KOPT-K1 (cell line): ENCODE data around the gene BAD.

Experiments used
- H3K27ac ChIP-seq: fragments of 200-600 bp; sonication (generic); 2 replicates; pipeline ENCODE4 v1.5.1; 2016; ENCODE audit warnings: antibody characterized with exemption, mild to moderate bottlenecking, low read depth, low read length; ENCODE audit not compliant: poor library complexity, severe bottlenecking
- H3K36me3 ChIP-seq: fragments of 200-600 bp; sonication (generic); 2 replicates; pipeline ENCODE4 v1.5.1; 2017; ENCODE audit warnings: antibody characterized with exemption, mild to moderate bottlenecking, low read length, moderate library complexity; ENCODE audit not compliant: insufficient read depth
- H3K9me3 ChIP-seq: fragments of 200-600 bp; sonication (generic); 2 replicates; pipeline ENCODE4 v1.5.1; 2017; ENCODE audit warnings: antibody characterized with exemption, low read length, mild to moderate bottlenecking; ENCODE audit not compliant: insufficient read depth, poor library complexity, severe bottlenecking

BAD gene

DNA sequence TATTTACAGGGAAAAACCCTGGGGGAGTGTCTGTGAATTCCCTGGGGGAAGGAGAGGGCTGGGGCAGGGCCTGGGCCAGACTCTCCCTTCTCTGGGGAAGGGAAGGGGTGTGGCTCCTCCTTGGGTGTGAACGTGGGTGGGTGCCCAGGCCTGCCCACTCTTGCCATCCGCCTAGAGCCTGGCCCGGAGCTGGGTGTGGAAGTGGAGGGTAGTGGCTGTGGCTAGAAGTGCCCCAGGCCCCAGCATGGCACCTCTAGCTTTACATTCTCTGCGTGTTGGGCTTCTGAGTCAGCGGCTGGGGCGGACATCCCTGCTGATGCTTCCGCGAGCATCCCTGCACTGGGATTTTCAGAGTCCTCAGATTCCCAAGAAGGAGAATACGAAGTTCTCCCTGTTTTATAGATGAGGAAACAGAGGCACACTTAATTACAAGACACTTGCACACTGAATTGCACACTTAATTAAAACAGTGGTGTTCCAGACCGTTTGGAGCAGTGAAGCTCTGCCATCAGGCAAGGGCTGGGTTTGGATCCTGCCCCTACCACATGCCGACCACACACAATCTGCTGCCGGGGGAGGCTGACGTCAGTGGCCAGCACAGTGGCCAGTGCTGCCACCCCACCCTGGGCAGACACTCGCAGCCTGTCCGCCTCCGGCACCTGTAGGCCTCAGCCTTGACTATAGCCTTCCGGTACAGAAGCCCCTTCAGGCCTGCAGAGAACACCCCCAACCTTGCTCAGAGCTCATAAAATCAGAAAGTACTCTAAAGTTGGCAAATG lies 7.6 kb downstream of the BAD start:
- H3K36me3 ChIP-seq: peaks cover 53% of the 10 kb centered on the region

DNA sequence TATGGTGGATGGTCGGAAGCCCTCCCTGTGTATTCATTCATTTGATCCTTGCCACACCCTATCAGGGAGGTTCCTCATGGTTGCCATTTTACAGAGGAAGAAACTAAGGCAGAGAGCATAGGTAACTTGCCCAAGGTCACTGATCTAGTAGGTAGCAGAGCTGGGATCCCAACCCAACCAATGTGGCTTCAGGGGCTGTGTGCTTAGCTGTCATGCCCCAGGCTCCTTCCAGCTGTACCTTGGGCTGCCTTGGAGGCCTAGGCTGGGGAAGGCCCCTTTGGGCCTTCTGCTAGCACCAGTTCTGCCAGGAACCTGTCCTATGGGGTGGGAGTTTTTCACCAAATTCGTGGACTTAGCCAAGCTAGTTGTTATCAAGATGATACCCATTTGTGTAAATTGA lies 8.6 kb downstream of the BAD start:
- Histone ChIP-seq H3K9me3 (no peaks in the 10 kb centered on the region), H3K36me3 (peaks cover 45% of the 10 kb centered on the region), H3K27ac (no peak overlapping the region)

More for the DNA sequence above, 7.6 kb downstream of the BAD start:
- H3K27ac ChIP-seq: no peak overlapping the region
- no peaks in the 10 kb centered on the region for H3K9me3 ChIP-seq

DNA sequence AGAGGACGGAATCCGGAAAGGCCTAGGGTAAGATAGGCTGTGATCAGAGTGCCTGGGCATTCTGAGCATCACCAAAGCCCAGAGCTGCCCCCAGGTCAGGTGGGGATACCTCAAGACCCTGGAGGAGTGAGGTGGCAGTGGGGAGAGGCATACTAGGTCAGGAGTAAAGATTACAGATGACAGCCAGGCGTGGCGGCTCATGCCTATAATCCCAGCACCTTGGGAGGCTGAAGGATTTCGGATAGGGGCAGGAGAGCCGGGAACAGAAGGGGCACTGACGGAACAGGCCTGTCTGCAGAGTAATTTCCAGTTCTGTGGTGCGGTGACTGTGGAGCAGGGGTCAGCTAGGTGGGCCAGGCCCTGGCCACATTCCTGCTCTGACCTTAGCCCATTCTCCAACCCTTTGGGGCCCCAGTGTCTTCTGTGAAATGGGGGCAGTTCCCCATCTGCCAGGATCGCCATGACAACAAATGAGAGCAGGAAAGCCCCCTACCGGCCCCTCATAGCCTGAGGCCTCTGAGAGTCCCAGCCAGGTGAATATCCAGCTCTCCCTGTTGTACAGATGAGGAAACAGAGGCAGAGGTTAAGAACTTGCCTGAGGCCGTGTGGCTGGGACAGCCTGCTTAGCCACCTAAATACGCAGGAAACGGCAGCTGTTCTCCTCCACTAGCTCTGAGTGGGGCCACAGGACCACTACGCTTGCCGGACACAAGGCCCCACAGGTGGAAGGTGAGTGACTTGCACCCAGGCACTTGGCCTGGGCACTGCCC lies 9.2 kb downstream of the BAD start:
- Histone ChIP-seq H3K9me3 (no peaks in the 10 kb centered on the region), H3K27ac (no peak overlapping the region), H3K36me3 (peaks cover 45% of the 10 kb centered on the region)

DNA sequence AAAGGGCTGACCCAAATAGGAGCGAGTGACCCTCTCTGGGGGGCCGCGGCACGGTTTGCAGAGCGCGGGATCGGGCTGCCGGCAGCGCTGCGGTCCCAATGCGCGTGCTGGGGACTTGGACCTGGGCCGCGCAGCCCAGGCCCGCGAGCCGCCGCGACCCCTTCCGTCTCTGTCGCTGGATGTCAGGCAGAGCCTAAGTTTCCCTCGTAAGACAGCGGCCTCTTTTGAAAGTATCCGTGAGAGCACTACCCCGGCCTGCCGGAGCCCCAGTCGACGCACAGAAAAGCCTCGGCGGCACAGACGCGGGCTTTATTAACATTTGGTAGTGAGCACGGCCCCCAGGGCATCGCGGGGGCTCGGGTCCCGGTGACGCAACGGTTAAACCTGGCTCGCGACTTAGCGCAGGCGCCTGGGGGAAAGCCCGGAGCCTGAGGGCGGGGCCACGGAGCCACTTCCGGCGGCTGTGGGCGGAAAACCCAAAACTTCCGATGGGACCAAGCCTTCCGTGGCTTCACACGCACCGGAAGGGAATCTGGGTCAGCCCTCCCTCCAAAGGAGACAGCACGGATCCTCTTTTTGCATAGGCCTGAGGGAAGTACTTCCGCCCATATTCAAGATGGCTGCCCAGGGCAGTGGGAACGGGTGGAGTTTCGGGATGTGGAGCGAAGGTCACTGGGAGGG lies 14.8 kb downstream of the BAD start:
- no peaks in the 10 kb centered on the region for H3K9me3 ChIP-seq
- H3K36me3 ChIP-seq: peaks cover 4% of the 10 kb centered on the region; the same call in 1 of the 2 replicates
- H3K27ac ChIP-seq: peak overlapping the region; percentile 88

GRCh38 chr11:64268893-64269539 lies 15.4 kb downstream of the BAD start:
- Histone ChIP-seq H3K9me3 (no peaks in the 10 kb centered on the region), H3K36me3 (peaks cover 4% of the 10 kb centered on the region; the same call in 1 of the 2 replicates), H3K27ac (peak overlapping the region; percentile 88)

- Histone ChIP-seq H3K9me3 (no peaks in the 10 kb centered on the region), H3K27ac (peak overlapping the region; percentile 88), H3K36me3 (peaks cover 4% of the 10 kb centered on the region; the same call in 1 of the 2 replicates)
These were observed 16.2 kb downstream of the BAD start for GRCh38 chr11:64268025-64268892.

GRCh38 chr11:64267207-64267945 lies 17.1 kb downstream of the BAD start:
- Histone ChIP-seq H3K27ac (peak overlapping the region; percentile 88), H3K36me3 (peaks cover 3% of the 10 kb centered on the region; the same call in 1 of the 2 replicates)

DNA sequence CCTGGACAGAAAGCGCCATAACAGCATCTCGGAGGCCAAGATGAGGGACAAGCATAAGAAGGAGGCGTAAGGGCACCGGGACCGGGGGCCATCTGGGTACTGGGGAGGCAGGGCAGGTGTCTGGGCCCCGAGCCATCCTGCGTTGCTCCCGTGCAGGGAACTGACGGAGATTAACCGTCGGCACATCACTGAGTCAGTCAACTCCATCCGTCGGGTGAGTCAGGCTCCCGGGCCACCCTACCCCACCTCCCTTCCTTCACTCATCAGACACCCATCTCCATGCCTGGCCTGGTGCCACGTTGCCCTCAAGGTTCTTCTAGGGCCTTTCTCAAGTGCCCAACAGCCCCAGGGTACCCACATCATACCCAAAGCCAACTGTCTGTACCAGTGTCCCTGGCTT lies 18.1 kb downstream of the BAD start:
- H3K36me3 ChIP-seq: no peaks in the 10 kb centered on the region; the same call in 1 of the 2 replicates
- no peak overlapping the region for H3K27ac ChIP-seq
- H3K9me3 ChIP-seq: no peaks in the 10 kb centered on the region

More at GRCh38 chr11:64267207-64267945, 17.1 kb downstream of the BAD start:
- no peaks in the 10 kb centered on the region for H3K9me3 ChIP-seq

- no peaks in the 10 kb centered on the region; the same call in 1 of the 2 replicates for H3K36me3 ChIP-seq
- no peaks in the 10 kb centered on the region for H3K9me3 ChIP-seq
- H3K27ac ChIP-seq: no peak overlapping the region
These were observed 19.0 kb downstream of the BAD start for GRCh38 chr11:64265176-64266160.

DNA sequence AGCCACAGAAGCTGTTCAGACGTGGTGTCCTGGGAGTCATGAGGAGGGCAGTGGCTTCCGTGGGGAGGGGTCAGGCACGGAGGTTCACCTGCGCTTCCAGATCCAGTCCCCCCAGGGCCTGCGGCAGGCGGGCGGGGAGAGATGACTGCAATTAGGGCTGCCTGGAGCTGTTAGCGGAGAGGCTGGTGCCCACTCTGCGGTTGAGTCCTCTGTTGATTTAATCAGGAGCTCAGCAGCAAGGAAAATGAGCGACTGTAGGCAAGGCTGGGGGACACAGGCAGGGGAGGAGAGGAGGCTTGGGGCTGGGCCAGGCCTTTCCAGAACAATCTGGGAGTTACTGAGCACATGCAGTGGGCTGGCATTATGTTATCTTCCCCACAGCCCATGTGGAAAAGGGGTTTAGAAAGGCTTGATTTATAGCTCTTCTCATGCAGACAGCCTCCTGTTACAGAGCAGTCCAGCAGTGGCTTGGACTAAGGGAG lies 20.1 kb downstream of the BAD start:
- Histone ChIP-seq H3K36me3 (peaks cover 9% of the 10 kb centered on the region; the same call in 1 of the 2 replicates), H3K9me3 (no peaks in the 10 kb centered on the region), H3K27ac (no peak overlapping the region)

DNA sequence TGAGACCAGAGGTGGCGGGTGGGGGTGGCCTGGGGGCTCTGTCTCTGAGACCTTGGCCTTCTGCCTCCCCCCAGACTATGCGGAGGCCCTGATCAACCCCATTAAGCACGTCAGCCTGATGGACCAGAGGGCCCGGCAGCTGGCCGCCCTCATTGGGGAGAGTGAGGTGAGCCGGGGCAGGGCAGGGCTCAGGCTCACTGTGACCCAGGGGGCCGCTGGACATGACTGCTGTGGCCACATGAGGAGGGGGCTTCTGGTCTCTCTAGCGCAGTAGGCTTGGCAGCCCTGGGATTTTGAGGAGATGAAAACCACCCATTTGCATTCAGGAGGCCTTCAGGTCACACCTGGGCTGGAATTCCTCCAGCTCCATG lies 20.5 kb downstream of the BAD start:
- Histone ChIP-seq H3K9me3 (no peaks in the 10 kb centered on the region), H3K36me3 (peaks cover 11% of the 10 kb centered on the region; the same call in 1 of the 2 replicates), H3K27ac (no peak overlapping the region)
